Kidney (tissue), 14 donors: ENCODE measurements around the gene BEX3. TPM values are rescaled to one million over a fixed set of nuclear protein-coding genes. Genes with fewer than 3 reads are reported as not detected.
"Not testable (repeated sequence)": the region's sequence is repeated elsewhere in the genome, so short reads cannot be mapped to it uniquely, and the experiment has no call there.

ENCODE experiments used
- DNase-seq, 5 donors: peaks; one replicate each; pipeline ENCODE4 v3.0.0-alpha.2; 2013 to 2020
- FAIRE-seq: peaks from 2 replicates; lab custom pipeline; 2012; peaks lifted over from hg19 to GRCh38; lab: Jason Lieb, UNC
- H3K27ac ChIP-seq, 2 donors: one replicate each; pipeline ENCODE4 v1.7.0; 2013; ENCODE audit warnings: low read depth in 2 of 2, low read length in 2 of 2, inconsistent platforms in 1 of 2
- H3K27me3 ChIP-seq: one replicate; pipeline ENCODE4 v1.7.1; 2013; ENCODE audit warnings: low read length, inconsistent platforms; ENCODE audit not compliant: control insufficient read depth, insufficient read depth
- H3K36me3 ChIP-seq, 3 donors: one replicate each; pipeline versions ENCODE4 v1.7.0 to v1.7.1; 2013; ENCODE audit warnings: low read length in 3 of 3, control low read depth in 1 of 3, inconsistent platforms in 1 of 3; ENCODE audit not compliant: insufficient read depth in 3 of 3, control insufficient read depth in 2 of 3
- H3K4me1 ChIP-seq, 3 donors: one replicate each; pipeline versions ENCODE4 v1.7.0 to v1.7.1; 2013; ENCODE audit warnings: low read length in 3 of 3, inconsistent platforms in 1 of 3, low read depth in 1 of 3; ENCODE audit not compliant: control insufficient read depth in 2 of 3, insufficient read depth in 2 of 3
- H3K4me3 ChIP-seq, 3 donors: one replicate each; pipeline versions ENCODE4 v1.7.0 to v1.8.1; 2013; ENCODE audit warnings: low read length in 3 of 3, control low read depth in 1 of 3, inconsistent platforms in 1 of 3
- H3K9ac ChIP-seq, 3 donors: one replicate each; pipeline versions ENCODE4 v1.7.0 to v1.7.1; 2013; ENCODE audit warnings: low read length in 3 of 3, control low read depth in 1 of 3, inconsistent platforms in 1 of 3
- H3K9me3 ChIP-seq, 3 donors: one replicate each; pipeline versions ENCODE4 v1.7.0 to v1.7.1; 2013; ENCODE audit warnings: low read length in 3 of 3, control low read depth in 1 of 3, inconsistent platforms in 1 of 3; ENCODE audit not compliant: control insufficient read depth in 2 of 3, insufficient read depth in 1 of 3
- CTCF ChIP-seq: IDR thresholded peaks from 3 replicates; pipeline ENCODE4 v1.5.1; 2012; ENCODE audit warnings: mild to moderate bottlenecking, moderate library complexity, borderline replicate concordance; ENCODE audit not compliant: insufficient read depth; ENCODE audit errors: extremely low read depth
- intact Hi-C: fragments of 100-400 bp; cut with DNase I; formaldehyde crosslinking; loops from one replicate; pipeline ENCODE4 v1.11.1; 2022
- polyA plus RNA-seq: library from polyadenylated mRNA; stranded (reverse); fragments of 350-450 nt; fragmentation: Illumina TruSeq; extraction: RNeasy Lipid Tissue Mini Kit (QIAGEN cat#74804); gene quantifications from one replicate; pipeline ENCODE4 v1.2.3, GENCODE V29; 2014; ENCODE audit warnings: low read depth, low replicate concordance; ENCODE audit not compliant: insufficient read depth
- total RNA-seq: library from RNA; stranded (reverse); fragmentation: NEBNext Ultra II Directional; extraction: Animal tissue kit (Norgen Biotek cat#: 25700); gene quantifications from one replicate; pipeline ENCODE4 v1.2.1, GENCODE V29; 2021
- donor health status: control.
- donor health status: control.
- donor health status: control.
- donor health status: control.
- donor health status: control.
- donor health status: DM: yes; HTN: yes; CAD: no.
- donor health status: Normal renal cell carcinoma (clear cell type).

BEX3 gene
- total and polyA plus RNA-seq, 2 donors from 2014 or later: 131 to 458 TPM

GRCh38 chrX:103356858-103357257 is 19.5 kb upstream of the BEX3 start:
- no peak for TF ChIP-seq CTCF
- Histone ChIP-seq H3K9ac (peak overlapping the region; percentile 83 to 98 (median 93)), H3K4me3 (peak overlapping the region; percentile 90 to 96 (median 95)), H3K27me3 (no peaks in the 10 kb centered on the region), H3K9me3 (no peaks in the 10 kb centered on the region), H3K4me1 (peaks cover 0 to 2% (median 0%) of the 10 kb centered on the region in 3 donors), H3K36me3 (no peaks in the 10 kb centered on the region), H3K27ac (peak overlapping the region; percentile 95 to 97)
- intact Hi-C loops: no loop called here
- FAIRE-seq (no peak), DNase-seq (peak in 4 of 5 donors; percentile 51 to 65 (median 62))

- H3K9ac ChIP-seq: no peak overlapping the region
- H3K9me3 ChIP-seq: no peaks in the 10 kb centered on the region
- H3K4me1 ChIP-seq: peaks cover 0 to 4% (median 0%) of the 10 kb centered on the region in 3 donors
- H3K27me3 ChIP-seq: no peaks in the 10 kb centered on the region
- no peak for FAIRE-seq
- peak overlapping the region; percentile 26 to 96 (median 95) for H3K4me3 ChIP-seq
- intact Hi-C loops: no loop called here
- no peak for DNase-seq
- H3K36me3 ChIP-seq: no peaks in the 10 kb centered on the region
- TF ChIP-seq CTCF: no peak
- no peak overlapping the region for H3K27ac ChIP-seq
Measured at GRCh38 chrX:103357871-103358270, 18.5 kb upstream of the BEX3 start.

- H3K27ac ChIP-seq, FAIRE-seq, H3K36me3 ChIP-seq, H3K9me3 ChIP-seq, H3K9ac ChIP-seq, H3K4me1 ChIP-seq, DNase-seq, H3K4me3 ChIP-seq, H3K27me3 ChIP-seq, intact Hi-C loops: not testable (repeated sequence)
Measured at GRCh38 chrX:103359605-103360004, 16.7 kb upstream of the BEX3 start.

GRCh38 chrX:103360092-103360491 is 16.2 kb upstream of the BEX3 start:
- H3K27me3 ChIP-seq: no peaks in the 10 kb centered on the region
- no peak overlapping the region for H3K27ac ChIP-seq
- TF ChIP-seq CTCF: no peak
- no peak overlapping the region for H3K9ac ChIP-seq
- FAIRE-seq (no peak), DNase-seq (no peak)
- H3K4me3 ChIP-seq: no peak overlapping the region
- intact Hi-C loops: no loop called here
- H3K4me1 ChIP-seq: peaks cover 0 to 4% (median 0%) of the 10 kb centered on the region in 3 donors
- no peaks in the 10 kb centered on the region for H3K36me3 ChIP-seq
- no peaks in the 10 kb centered on the region for H3K9me3 ChIP-seq
